Activated naive CD8-positive, alpha-beta T cell treated with anti-CD3 and anti-CD28 coated beads, Interleukin-2, amount 10 ng/mL, durations not matched to agents 7 days and 5 days (primary cell): ENCODE measurements around the gene PLG. TPM values are rescaled to one million over a fixed set of nuclear protein-coding genes. Genes with fewer than 3 reads are reported as not detected.
"Not testable (repeated sequence)": the region's sequence is repeated elsewhere in the genome, so short reads cannot be mapped to it uniquely, and the experiment has no call there.

Source experiments
- ATAC-seq: fragments of 150-1000 bp; cut with Tn5 transposase; one replicate; pipeline ENCODE4 v1.10.0; 2021; ENCODE audit warnings: low read depth, moderate library complexity
- POLR2A ChIA-PET: fragments of 350-600 bp; sonication (Branson Sonifier 250); formaldehyde crosslinking; loops from one replicate; lab custom pipeline; 2021; ENCODE audit warnings: antibody characterized with exemption; lab: Charles Lee
- DNase-seq: peaks from one replicate; pipeline ENCODE4 v3.0.0; 2021
- H3K27ac Mint-ChIP-seq: one replicate; pipeline ENCODE4 v1.8.0; 2022; ENCODE audit warnings: mild to moderate bottlenecking, mixed read lengths
- H3K27me3 Mint-ChIP-seq: one replicate; pipeline ENCODE4 v1.8.0; 2022; ENCODE audit warnings: mild to moderate bottlenecking, moderate library complexity, mixed read lengths
- H3K36me3 Mint-ChIP-seq: one replicate; pipeline ENCODE4 v1.8.0; 2021; ENCODE audit warnings: mild to moderate bottlenecking, mixed read lengths
- H3K4me1 Mint-ChIP-seq: one replicate; pipeline ENCODE4 v1.8.0; 2021; ENCODE audit warnings: mixed read lengths
- H3K4me3 Mint-ChIP-seq: one replicate; pipeline ENCODE4 v1.8.0; 2022; ENCODE audit warnings: mild to moderate bottlenecking, moderate library complexity, mixed read lengths
- H3K9me3 Mint-ChIP-seq: one replicate; pipeline ENCODE4 v1.8.0; 2021; ENCODE audit warnings: mixed read lengths
- total RNA-seq, 2 experiments: library from RNA; stranded (reverse); gene quantifications; one replicate each; pipeline ENCODE4 v1.2.3, GENCODE V29; 2021

The PLG gene
- total RNA-seq, 2 experiments from 2014 or later = 0.69 TPM; not detected in 1

DNA sequence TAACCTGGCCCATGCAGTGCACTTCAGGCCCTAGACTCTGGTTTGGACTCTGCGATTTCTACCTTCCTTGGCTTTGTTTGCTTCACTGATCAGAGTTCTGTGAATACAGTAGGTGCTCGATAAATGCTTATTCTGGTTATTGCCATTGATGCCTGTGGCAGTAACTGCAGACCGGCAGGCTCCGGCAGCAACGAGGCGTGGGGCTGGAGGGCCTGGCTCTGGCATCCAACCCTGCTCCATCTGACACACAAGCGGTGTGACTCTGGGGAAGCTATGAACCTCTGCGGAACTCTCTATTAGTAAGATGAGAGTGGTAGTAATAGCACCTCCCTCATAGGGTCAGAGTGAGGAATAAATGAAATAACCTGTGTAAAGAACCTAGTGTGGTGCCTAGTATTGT lies 66.1 kb downstream of the PLG start:
- Mint-ChIP-seq H3K4me1 (peaks cover 2% of the 10 kb centered on the region), H3K4me3 (no peak overlapping the region), H3K36me3 (no peaks in the 10 kb centered on the region), H3K27ac (no peak overlapping the region), H3K27me3 (peaks cover 29% of the 10 kb centered on the region), H3K9me3 (no peaks in the 10 kb centered on the region)
- no peak for DNase-seq
- ATAC-seq = no peak
- POLR2A ChIA-PET = no interaction called here

DNA sequence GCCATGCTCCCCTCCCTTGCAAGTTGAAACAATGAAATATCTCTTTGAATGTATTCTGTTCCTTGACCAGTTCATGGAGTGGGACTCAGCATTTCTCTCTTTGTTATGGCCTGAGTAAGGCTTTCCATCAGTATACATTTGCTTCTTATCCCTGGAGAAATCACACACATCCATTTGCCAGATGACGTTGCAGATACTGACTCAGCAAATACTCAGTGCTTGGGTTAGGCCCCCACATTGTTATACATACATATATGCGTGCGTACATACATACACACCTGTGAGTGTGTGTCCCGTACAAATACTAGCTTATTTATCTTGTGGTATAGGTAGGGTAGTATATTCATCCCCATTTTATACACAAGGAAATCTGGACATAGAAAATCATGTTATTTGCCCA lies 72.4 kb downstream of the PLG start:
- ATAC-seq (no peak), DNase-seq (no peak)
- Mint-ChIP-seq H3K4me1 (no peaks in the 10 kb centered on the region), H3K27ac (no peak overlapping the region), H3K36me3 (no peaks in the 10 kb centered on the region), H3K4me3 (no peak overlapping the region), H3K27me3 (no peaks in the 10 kb centered on the region), H3K9me3 (no peaks in the 10 kb centered on the region)
- POLR2A ChIA-PET = no interaction called here

DNA sequence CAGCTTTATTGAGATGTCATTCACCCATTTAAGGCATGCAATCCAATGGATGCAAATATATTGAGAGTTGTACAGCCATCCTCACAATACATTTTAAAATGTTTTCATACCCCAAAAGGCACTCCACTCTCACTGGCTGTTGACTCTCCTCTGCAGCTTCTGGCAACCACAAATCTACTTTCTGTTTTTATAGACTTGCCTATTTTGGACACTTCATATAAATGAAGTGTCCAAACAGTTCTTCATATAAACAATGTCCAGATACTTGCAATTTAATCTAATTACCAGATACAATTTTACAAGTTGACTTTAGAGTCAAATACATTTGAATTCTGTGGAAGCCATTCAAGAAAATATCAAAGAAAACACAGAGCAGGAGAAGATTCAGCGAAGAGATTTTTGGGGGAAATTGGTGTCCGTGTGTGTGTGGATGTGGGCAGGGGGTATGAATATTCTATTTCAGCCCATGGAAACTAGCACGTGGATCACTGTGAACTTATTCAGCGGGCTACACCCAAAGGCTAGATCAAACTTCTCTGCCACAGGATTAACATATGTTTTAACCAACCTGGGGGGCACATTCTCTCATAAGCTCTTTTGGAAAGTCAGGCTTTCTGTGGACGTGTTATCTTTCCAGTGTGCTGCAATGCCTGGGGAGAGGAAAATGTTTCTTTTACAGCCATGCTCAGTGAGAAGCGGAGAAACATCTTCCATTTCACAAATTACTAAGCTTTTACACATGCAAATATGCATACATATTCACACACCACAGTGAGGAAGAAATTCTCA lies 73.9 kb downstream of the PLG start:
- H3K27ac Mint-ChIP-seq = no peak overlapping the region
- no peaks in the 10 kb centered on the region for H3K4me1 Mint-ChIP-seq
- POLR2A ChIA-PET = no interaction called here
- no peak for ATAC-seq
- DNase-seq = no peak
- H3K4me3 Mint-ChIP-seq = no peak overlapping the region
- H3K27me3 Mint-ChIP-seq = no peaks in the 10 kb centered on the region
- no peaks in the 10 kb centered on the region for H3K36me3 Mint-ChIP-seq
- peaks cover 3% of the 10 kb centered on the region for H3K9me3 Mint-ChIP-seq

DNA sequence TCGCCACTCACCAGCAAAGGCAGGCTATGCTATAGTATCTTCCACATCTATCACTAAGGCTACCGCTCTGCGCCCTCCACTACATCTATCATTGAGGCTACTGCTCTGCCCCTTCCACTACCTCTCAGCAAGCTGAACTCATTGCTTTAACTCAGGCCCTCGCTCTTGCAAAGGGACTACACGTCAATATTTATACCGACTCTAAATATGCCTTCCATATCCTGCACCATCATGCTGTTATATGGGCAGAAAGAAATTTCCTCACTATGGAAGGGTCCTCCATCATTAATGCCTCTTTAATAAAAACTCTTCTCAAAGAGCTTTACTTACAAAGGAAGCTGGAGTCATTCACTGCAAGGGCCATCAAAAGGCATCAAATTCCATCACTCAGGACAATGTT lies 77.1 kb downstream of the PLG start:
- H3K27me3 Mint-ChIP-seq, H3K4me3 Mint-ChIP-seq, H3K4me1 Mint-ChIP-seq, H3K27ac Mint-ChIP-seq, H3K36me3 Mint-ChIP-seq, DNase-seq, ATAC-seq, H3K9me3 Mint-ChIP-seq, POLR2A ChIA-PET: not testable (repeated sequence)

DNA sequence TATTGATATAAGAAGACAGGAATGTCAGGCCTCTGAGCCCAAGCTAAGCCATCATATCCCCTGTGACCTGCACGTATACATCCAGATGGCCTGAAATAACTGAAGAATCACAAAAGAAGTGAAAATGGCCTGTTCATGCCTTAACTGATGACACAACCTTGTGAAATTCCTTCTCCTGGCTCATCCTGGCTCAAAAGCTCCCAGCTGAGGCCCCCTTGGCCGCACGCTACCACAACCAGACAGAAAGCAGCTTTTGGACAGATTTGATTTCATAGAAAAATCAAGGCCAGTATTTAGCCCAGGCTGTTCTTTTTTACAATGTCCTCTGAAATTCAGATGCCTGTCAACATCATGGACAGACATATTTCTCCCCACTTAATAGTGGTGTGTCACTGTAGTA lies 78.6 kb downstream of the PLG start:
- not testable (repeated sequence) for ATAC-seq

DNA sequence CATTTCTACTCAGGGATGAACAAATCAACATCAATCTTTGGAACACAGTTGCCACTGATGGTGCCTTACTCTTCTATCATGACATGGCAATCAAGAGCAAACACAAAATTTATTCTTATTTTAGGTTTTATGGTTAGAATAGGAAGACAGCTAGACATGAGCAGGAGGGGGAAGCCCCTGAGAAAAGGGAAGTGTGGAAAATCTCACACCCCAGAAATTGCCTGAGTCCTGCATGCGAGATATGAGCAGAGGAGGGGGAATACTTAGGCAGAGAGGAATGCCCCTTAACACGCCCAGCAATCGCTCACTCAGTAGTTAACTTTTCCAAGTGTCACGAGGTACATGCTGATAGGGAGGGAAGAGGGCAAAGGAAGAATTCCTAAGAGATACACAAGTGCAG lies 79.3 kb downstream of the PLG start:
- DNase-seq = no peak
- Mint-ChIP-seq H3K4me1 (no peaks in the 10 kb centered on the region), H3K27me3 (no peaks in the 10 kb centered on the region), H3K36me3 (no peaks in the 10 kb centered on the region), H3K27ac (no peak overlapping the region), H3K9me3 (peaks cover 3% of the 10 kb centered on the region), H3K4me3 (no peak overlapping the region)
- POLR2A ChIA-PET = no interaction called here
- ATAC-seq = no peak

More for the DNA sequence above, 78.6 kb downstream of the PLG start:
- DNase-seq, POLR2A ChIA-PET, H3K27ac Mint-ChIP-seq, H3K4me1 Mint-ChIP-seq, H3K36me3 Mint-ChIP-seq, H3K4me3 Mint-ChIP-seq, H3K27me3 Mint-ChIP-seq, H3K9me3 Mint-ChIP-seq: not testable (repeated sequence)

DNA sequence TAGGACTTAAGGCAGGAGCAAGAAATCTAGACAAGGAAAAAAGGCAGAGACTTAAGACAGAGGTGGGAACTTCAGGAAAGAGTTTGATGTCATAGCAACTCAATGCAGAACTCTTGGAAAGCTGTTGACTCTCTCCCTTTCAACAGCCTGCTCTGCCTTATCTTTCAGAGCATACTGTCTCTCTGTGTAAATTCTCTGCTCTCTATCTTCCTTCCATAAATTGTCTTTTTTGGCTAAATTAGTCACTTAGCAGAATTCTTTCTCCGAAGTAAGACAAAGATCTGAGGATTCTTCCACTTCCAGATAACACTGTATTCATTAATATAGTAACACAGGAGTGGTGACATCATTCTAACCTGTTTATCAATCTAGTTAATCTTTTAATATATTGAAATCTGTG lies 80.2 kb downstream of the PLG start:
- no peaks in the 10 kb centered on the region for H3K27me3 Mint-ChIP-seq
- no peaks in the 10 kb centered on the region for H3K4me1 Mint-ChIP-seq
- H3K36me3 Mint-ChIP-seq = no peaks in the 10 kb centered on the region
- H3K4me3 Mint-ChIP-seq = no peak overlapping the region
- DNase-seq = no peak
- POLR2A ChIA-PET = no interaction called here
- H3K9me3 Mint-ChIP-seq = peaks cover 3% of the 10 kb centered on the region
- no peak overlapping the region for H3K27ac Mint-ChIP-seq
- no peak for ATAC-seq

DNA sequence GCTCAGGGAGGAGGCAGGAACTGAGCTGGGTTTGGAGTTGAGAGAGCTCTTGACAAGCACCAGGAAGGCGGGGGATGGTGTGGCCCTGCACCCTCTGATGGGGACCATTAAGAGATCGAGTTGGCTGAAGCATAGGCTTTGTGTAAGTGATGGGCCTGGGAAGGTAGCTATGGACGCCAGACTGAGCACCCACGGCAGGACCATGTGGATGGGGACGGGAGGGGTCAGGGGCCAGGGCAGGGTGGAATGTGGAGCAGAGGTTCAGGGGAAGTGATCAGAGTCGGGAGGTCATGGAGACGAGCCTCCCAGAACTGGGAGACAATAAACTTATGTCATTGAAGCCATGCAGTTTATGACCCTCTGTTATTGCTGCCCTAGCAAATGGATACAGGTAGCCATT lies 81.7 kb downstream of the PLG start:
- Mint-ChIP-seq H3K27ac (no peak overlapping the region), H3K27me3 (no peaks in the 10 kb centered on the region), H3K4me1 (no peaks in the 10 kb centered on the region), H3K9me3 (peaks cover 3% of the 10 kb centered on the region), H3K4me3 (no peak overlapping the region), H3K36me3 (no peaks in the 10 kb centered on the region)
- POLR2A ChIA-PET = no interaction called here
- DNase-seq (no peak), ATAC-seq (no peak)

DNA sequence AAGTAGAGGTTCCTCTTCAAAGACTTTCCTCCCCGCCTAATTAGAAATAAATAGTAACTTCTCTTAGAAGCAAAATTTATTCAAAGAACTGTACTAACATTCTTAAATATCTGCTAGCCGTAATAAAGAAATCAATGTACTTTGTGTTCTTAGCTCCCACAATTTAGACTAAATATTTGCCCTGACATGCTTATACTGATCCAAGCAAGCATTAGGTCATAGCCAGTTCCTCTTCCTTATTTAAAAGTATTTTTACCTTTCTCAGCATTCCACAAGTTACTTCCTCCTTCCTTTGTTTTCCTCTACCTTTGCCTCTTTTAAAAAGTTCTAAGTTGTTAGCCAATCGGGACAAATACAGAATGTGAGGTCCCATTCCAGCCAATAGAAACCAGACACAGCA lies 86.1 kb downstream of the PLG start:
- ATAC-seq, POLR2A ChIA-PET, DNase-seq, H3K4me3 Mint-ChIP-seq, H3K9me3 Mint-ChIP-seq, H3K27ac Mint-ChIP-seq, H3K36me3 Mint-ChIP-seq, H3K4me1 Mint-ChIP-seq, H3K27me3 Mint-ChIP-seq: not testable (repeated sequence)

DNA sequence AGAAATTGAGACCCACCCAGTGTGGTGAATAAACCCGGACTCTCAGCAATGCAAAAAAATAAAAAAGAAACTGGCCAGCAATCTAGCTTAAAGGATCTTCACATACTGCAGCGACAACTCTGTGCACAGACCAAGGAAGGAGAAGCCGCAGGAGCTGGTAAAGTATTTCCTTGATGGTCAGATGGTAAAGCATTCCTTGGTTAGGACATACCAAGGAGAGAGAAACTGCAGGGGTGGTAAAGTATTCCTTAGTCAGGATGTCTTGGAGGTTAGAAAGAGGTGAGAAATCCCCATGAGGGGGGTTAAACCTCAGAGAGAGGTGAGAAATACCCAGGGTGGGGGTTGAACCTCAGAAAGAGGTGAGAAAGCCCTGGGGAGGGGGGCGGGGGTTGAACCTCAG lies 86.8 kb downstream of the PLG start:
- no peak for DNase-seq
- H3K9me3 Mint-ChIP-seq = peaks cover 7% of the 10 kb centered on the region
- H3K27me3 Mint-ChIP-seq = peaks cover 2% of the 10 kb centered on the region
- no peak overlapping the region for H3K4me3 Mint-ChIP-seq
- no peak overlapping the region for H3K27ac Mint-ChIP-seq
- H3K4me1 Mint-ChIP-seq = peaks cover 2% of the 10 kb centered on the region
- ATAC-seq = no peak
- POLR2A ChIA-PET = no interaction called here
- no peaks in the 10 kb centered on the region for H3K36me3 Mint-ChIP-seq

DNA sequence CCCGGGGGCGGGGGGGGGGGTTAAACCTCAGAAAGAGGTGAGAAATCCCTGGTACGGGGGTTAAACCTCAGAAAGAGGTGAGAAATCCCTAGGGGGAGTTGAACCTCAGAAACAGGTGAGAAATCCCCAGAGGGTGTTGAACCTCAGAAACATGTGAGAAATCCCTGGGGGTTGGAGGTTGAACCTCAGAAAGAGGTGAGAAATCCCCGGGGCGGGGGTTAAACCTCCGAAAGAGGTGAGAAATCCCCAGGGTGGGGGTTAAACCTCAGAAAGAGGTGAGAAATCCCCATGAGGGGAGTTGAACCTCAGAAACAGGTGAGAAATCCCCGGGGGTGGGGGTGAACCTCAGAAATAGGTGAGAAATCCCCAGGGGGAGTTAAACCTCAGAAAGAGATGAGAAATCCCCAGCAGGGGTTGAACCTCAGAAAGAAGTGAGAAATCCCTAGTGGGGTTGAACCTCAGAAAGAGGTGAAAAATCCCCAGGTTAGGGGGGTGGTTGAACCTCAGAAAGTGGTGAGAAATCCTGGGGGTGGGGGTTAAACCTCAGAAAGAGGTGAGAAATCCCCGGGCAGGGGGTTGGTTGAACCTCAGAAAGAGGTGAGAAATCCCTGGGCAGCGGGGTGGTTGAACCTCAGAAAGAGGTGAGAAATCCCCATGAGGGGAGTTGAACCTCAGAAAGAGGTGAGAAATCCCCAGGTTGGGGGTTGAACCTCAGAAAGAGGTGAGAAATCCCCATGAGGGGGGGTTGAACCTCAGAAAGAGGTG lies 87.4 kb downstream of the PLG start:
- H3K9me3 Mint-ChIP-seq = peaks cover 7% of the 10 kb centered on the region

DNA sequence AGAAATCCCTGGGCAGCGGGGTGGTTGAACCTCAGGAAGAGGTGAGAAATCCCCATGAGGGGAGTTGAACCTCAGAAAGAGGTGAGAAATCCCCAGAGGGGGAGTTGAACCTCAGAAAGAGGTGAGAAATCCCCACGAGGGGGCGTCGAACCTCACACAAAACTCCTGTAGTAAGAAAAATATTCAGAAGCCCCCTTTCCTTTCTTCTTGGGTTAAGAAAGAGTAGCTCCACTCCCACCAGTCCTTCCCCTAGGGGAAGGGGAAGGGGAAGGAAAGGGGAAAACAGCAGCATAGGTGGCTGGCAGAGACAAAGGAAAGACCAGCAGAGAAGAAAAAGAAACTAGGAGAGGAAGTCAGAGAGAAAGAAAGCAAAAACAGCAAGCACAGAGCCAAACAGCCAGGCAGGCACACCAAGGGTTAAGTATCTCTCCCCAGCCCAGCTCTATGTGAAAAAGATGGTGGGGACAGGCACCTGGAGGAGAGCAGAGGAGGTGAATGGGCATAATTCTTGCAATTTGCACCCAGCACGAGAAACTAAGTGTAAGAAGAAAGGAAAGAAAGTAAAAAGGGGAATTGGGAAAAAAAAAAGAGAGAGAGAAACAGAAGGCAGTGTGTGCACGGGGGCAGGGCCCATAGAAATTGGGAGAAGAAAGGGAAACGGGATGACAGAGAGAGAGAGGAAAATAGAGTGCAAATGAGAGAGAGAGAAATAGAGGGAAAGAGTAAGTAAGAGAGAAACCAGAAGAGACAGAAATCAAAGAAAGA lies 88.2 kb downstream of the PLG start:
- DNase-seq = no peak
- H3K4me3 Mint-ChIP-seq = no peak overlapping the region
- POLR2A ChIA-PET = no interaction called here
- H3K36me3 Mint-ChIP-seq = no peaks in the 10 kb centered on the region
- no peak for ATAC-seq
- H3K27ac Mint-ChIP-seq = no peak overlapping the region
- H3K9me3 Mint-ChIP-seq = peaks cover 7% of the 10 kb centered on the region
- H3K4me1 Mint-ChIP-seq = peaks cover 2% of the 10 kb centered on the region
- H3K27me3 Mint-ChIP-seq = peaks cover 2% of the 10 kb centered on the region

More for the DNA sequence above, 87.4 kb downstream of the PLG start:
- Mint-ChIP-seq H3K4me1 (peaks cover 2% of the 10 kb centered on the region), H3K27ac (no peak overlapping the region), H3K27me3 (peaks cover 2% of the 10 kb centered on the region), H3K36me3 (no peaks in the 10 kb centered on the region), H3K4me3 (no peak overlapping the region)
- POLR2A ChIA-PET = no interaction called here
- DNase-seq (no peak), ATAC-seq (no peak)

DNA sequence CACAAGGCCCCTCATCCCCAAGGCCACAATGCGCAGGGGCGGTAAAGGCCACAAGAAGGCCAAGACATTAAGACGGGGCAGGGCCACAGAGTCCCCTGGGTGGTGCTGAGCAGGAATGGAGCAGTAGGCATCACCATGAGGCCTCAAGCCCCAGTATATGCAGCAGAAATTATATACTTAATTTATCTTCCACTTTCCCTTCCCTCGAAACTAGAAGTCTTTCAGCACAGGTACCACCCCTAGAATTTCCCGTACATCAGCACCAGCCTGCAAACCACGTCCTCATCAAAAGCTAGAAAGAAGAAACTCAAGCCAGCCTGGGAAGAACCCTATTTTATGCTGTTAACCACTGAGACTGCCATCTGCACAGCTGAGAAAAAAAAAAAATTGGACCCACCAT lies 89.4 kb downstream of the PLG start:
- H3K27ac Mint-ChIP-seq = no peak overlapping the region
- DNase-seq = no peak

More for the DNA sequence above, 89.4 kb downstream of the PLG start:
- H3K9me3 Mint-ChIP-seq = peaks cover 7% of the 10 kb centered on the region
- no peak for ATAC-seq
- POLR2A ChIA-PET = no interaction called here
- no peaks in the 10 kb centered on the region for H3K36me3 Mint-ChIP-seq
- peaks cover 2% of the 10 kb centered on the region for H3K27me3 Mint-ChIP-seq
- H3K4me1 Mint-ChIP-seq = peaks cover 2% of the 10 kb centered on the region
- no peak overlapping the region for H3K4me3 Mint-ChIP-seq
